GM18511 (cell line): Measurements from ENCODE around the gene EIF4H.
"Not testable (repeated sequence)": the region's sequence is repeated elsewhere in the genome, so short reads cannot be mapped to it uniquely, and the experiment has no call there.

Experiments used
- ATAC-seq: cut with Tn5 transposase; IDR thresholded peaks from one replicate; pipeline ENCODE4 v1.9.1; 2021; ENCODE audit warnings: mild to moderate bottlenecking, moderate library complexity; ENCODE audit not compliant: unreplicated experiment

The EIF4H gene

GRCh38 chr7:74223711-74224510, 49.8 kb downstream of the EIF4H start:
- ATAC-seq: no peak

- ATAC-seq: no peak
These were observed 50.3 kb downstream of the EIF4H start for GRCh38 chr7:74224511-74224832.

GRCh38 chr7:74224907-74225306, 50.8 kb downstream of the EIF4H start:
- ATAC-seq: not testable (repeated sequence)

- ATAC-seq: no peak
These were observed 51.2 kb downstream of the EIF4H start for GRCh38 chr7:74225400-74225799.

- ATAC-seq: no peak
These were observed 52.5 kb downstream of the EIF4H start for GRCh38 chr7:74226633-74227032.

- no peak for ATAC-seq
These were observed 55.1 kb downstream of the EIF4H start for GRCh38 chr7:74228951-74229900.

GRCh38 chr7:74230446-74231231, 56.5 kb downstream of the EIF4H start:
- peak; percentile 40 for ATAC-seq

GRCh38 chr7:74231232-74231590, 57.1 kb downstream of the EIF4H start:
- ATAC-seq: peak; percentile 73

GRCh38 chr7:74233655-74234285, 59.6 kb downstream of the EIF4H start:
- no peak for ATAC-seq

GRCh38 chr7:74235518-74236268, 61.5 kb downstream of the EIF4H start:
- ATAC-seq: no peak

- no peak for ATAC-seq
These were observed 62.1 kb downstream of the EIF4H start for GRCh38 chr7:74236284-74236683.

- no peak for ATAC-seq
These were observed 66.3 kb downstream of the EIF4H start for GRCh38 chr7:74240482-74240881.

- no peak for ATAC-seq
These were observed 67.9 kb downstream of the EIF4H start for GRCh38 chr7:74242122-74242443.

GRCh38 chr7:74246497-74246896, 72.3 kb downstream of the EIF4H start:
- ATAC-seq: no peak
